GM12864 (cell line): Measurements from ENCODE around the gene RIPOR2.

Source experiments
- DNase-seq: peaks from one replicate; pipeline ENCODE4 v3.0.0-alpha.2; 2011; ENCODE audit warnings: low read depth
- H3K4me3 ChIP-seq: 2 replicates; pipeline ENCODE4 v1.5.1; 2011; ENCODE audit warnings: mild to moderate bottlenecking, low read depth, low read length, control low read depth
- CTCF ChIP-seq: IDR thresholded peaks from 2 replicates; pipeline ENCODE4 v1.5.1; 2011; ENCODE audit warnings: low read depth, mild to moderate bottlenecking, moderate library complexity, low read length, control low read depth, inconsistent platforms; ENCODE audit errors: missing control alignments

RIPOR2 gene

GRCh38 chr6:24818346-24818745 is 117.4 kb downstream of the RIPOR2 start:
- TF ChIP-seq CTCF = no peak
- no peak overlapping the region for H3K4me3 ChIP-seq
- no peak for DNase-seq

- no peak for DNase-seq
- no peak overlapping the region for H3K4me3 ChIP-seq
- no peak for TF ChIP-seq CTCF
Measured at GRCh38 chr6:24809728-24810127, 126.0 kb downstream of the RIPOR2 start.

DNA sequence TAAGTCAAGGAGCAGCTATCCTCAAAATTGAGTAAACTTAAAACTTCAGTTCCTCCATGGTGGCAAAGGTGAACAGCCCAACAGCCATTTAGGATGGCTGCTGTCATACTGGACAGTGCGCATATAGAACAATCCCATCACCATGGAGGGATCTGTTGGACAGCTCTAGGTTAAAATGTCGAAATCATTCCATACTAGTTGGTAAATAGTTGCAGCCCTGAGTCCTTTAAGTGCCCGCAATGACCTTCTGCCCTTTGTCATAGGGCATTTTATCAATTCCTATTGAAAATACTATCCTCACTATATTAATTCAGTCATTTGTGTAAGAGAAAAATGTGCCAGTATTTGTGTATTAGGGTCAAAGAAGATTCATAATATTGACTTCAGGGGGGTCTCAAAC is 128.2 kb downstream of the RIPOR2 start:
- no peak for TF ChIP-seq CTCF
- H3K4me3 ChIP-seq = no peak overlapping the region
- no peak for DNase-seq

GRCh38 chr6:24802271-24803059 is 133.3 kb downstream of the RIPOR2 start:
- no peak overlapping the region for H3K4me3 ChIP-seq
- TF ChIP-seq CTCF = no peak
- DNase-seq = no peak

- no peak for DNase-seq
- no peak overlapping the region for H3K4me3 ChIP-seq
- TF ChIP-seq CTCF = no peak
Measured at GRCh38 chr6:24799541-24799915, 136.2 kb downstream of the RIPOR2 start.

GRCh38 chr6:24798740-24799540 is 136.8 kb downstream of the RIPOR2 start, which contains the start of gene ARMH2:
Gene ARMH2, minus strand, starts transcription at chr6:24798917. Its CDS starts 60 bp downstream, at chr6:24798857.
- H3K4me3 ChIP-seq = no peak within 1 kb of the TSS
- no peak for DNase-seq
- no peak for TF ChIP-seq CTCF
